ENCODE measurements around the gene GNAZ. TPM values are rescaled to one million over a fixed set of nuclear protein-coding genes. Genes with fewer than 3 reads are reported as not detected.

Gene GNAZ
- polyA plus RNA-seq, 2 of the 4 experiments (the other 2 are of a cell fraction) = 1.9 to 2.5 TPM

DNA sequence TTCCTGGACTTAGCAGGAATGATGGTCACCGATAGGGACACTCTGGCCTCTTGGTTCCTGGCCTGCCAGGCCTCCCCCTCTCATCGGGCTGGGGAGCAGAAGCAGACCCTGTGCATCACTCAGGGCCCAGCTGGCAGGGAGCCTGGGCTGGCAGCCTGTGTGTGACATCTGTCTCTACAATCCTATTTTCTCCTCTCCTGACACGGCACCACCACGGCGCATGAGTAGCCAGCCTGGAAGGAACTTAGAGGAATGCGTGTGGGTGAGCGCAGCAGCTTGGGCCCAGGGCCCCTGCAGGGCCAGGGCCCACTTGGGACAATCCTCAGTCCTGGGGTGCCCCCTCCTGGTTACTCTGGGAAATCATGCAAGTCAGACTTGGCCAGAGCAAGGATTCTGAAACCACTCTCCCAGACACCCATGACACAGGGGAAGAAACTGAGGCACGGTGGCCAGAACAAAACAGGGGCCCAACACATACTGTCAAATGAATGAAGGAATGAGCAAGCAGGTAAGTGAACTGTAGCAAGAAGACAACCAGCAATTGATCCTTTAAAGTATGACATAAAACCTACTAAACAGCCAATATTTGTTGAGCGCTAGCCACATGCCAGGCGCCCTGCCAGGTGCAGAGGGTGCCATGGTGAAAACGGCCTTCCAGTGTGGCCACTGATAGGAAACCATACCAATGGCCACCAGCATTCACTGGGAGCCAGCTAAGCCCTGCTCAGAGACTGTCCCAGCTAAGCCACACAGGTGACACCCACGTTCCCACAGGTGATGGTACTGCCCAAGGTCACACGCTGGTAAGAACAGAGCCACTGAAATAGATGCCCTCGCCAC lies 58.2 kb downstream of the GNAZ start:
- FAIRE-seq (no peak), DNase-seq (ENCODE audit: low read depth in 1 of 2, low spot score in 1 of 2) (peak; percentile 58), ATAC-seq (peak; percentile 75 to 93; a peak in 5 of 6 replicates)
- TF ChIP-seq, protein P1, sequence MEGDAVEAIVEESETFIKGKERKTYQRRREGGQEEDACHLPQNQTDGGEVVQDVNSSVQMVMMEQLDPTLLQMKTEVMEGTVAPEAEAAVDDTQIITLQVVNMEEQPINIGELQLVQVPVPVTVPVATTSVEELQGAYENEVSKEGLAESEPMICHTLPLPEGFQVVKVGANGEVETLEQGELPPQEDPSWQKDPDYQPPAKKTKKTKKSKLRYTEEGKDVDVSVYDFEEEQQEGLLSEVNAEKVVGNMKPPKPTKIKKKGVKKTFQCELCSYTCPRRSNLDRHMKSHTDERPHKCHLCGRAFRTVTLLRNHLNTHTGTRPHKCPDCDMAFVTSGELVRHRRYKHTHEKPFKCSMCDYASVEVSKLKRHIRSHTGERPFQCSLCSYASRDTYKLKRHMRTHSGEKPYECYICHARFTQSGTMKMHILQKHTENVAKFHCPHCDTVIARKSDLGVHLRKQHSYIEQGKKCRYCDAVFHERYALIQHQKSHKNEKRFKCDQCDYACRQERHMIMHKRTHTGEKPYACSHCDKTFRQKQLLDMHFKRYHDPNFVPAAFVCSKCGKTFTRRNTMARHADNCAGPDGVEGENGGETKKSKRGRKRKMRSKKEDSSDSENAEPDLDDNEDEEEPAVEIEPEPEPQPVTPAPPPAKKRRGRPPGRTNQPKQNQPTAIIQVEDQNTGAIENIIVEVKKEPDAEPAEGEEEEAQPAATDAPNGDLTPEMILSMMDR (IDR thresholded peaks at IDR 0.05) = peak; percentile 79
- TF ChIP-seq, protein P2, sequence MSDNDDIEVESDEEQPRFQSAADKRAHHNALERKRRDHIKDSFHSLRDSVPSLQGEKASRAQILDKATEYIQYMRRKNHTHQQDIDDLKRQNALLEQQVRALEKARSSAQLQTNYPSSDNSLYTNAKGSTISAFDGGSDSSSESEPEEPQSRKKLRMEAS (IDR thresholded peaks at IDR 0.05) = no peak
- TF ChIP-seq ZFP36 (IDR thresholded peaks at IDR 0.05; ENCODE audit: borderline replicate concordance, partially characterized antibody) = no peak
- TF ChIP-seq RFX5 (IDR thresholded peaks at IDR 0.05) = no peak
- peak; percentile 86 for TF ChIP-seq SMC3 (IDR thresholded peaks at IDR 0.05)
- TF ChIP-seq HOXA7 (CRISPR knock-in tag; IDR thresholded peaks at IDR 0.05) = no peak
- TF ChIP-seq FOXS1 (CRISPR knock-in tag; IDR thresholded peaks at IDR 0.05) = no peak
- TF ChIP-seq, protein P3, sequence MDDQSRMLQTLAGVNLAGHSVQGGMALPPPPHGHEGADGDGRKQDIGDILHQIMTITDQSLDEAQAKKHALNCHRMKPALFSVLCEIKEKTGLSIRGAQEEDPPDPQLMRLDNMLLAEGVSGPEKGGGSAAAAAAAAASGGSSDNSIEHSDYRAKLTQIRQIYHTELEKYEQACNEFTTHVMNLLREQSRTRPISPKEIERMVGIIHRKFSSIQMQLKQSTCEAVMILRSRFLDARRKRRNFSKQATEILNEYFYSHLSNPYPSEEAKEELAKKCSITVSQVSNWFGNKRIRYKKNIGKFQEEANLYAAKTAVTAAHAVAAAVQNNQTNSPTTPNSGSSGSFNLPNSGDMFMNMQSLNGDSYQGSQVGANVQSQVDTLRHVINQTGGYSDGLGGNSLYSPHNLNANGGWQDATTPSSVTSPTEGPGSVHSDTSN (IDR thresholded peaks at IDR 0.05) = no peak
- TF ChIP-seq RAD21 (conservative IDR thresholded peaks at IDR 0.05 in 1 of 2, IDR thresholded peaks at IDR 0.05 in 1 of 2) = peak; percentile 83 to 90
- no peak for TF ChIP-seq ZSCAN20 (CRISPR knock-in tag; IDR thresholded peaks at IDR 0.05)
- TF ChIP-seq CBX8 (IDR thresholded peaks at IDR 0.05) = no peak
- no peak overlapping the region for H3K27ac ChIP-seq
- ChIA-PET POLR2A (no interaction called here), CTCF (interaction anchor here (0.5 to 8.7 kb wide), 28 partner anchors 9 to 708 kb away, joined by 3 to 314 read pairs (median 4); partner anchors contain the start of gene RSPH14)
- no peaks in the 10 kb centered on the region for H3K9me3 ChIP-seq
- no peak overlapping the region for H3K4me2 ChIP-seq
- 38% methylated on average over 13 of the region's 14 CpGs for WGBS (ENCODE audit: missing lambda C conversion rate)
- H3K4me1 ChIP-seq = no peaks in the 10 kb centered on the region
- no peak overlapping the region for H3K4me3 ChIP-seq

DNA sequence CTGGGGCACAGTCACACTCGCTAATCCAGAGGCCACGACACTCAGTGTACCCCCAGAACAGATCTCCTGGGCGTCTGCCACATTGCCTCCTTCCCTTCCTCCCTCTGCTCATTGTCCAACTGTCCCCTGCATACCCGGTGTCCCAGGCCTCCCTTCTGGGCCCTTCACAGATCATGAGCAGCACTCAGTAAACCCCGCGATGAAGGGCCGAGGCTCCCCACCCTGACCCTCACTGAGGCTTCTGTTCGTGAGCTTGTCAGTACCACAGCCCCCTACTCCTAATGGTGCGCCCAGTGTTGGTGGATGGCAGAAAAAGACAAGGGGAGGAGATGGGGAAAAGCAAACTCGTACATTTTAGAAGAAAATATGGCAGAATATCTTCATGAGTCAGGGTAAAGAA lies 58.8 kb downstream of the GNAZ start:
- DNase-seq (ENCODE audit: low read depth in 1 of 2, low spot score in 1 of 2) = no peak
- ATAC-seq = no peak
- no peak overlapping the region for H3K4me3 ChIP-seq
- FAIRE-seq = no peak
- TF ChIP-seq ZNF302 (CRISPR knock-in tag; IDR thresholded peaks at IDR 0.05) = no peak
- no peak for TF ChIP-seq HDAC2 (IDR thresholded peaks at IDR 0.05)
- no peak for TF ChIP-seq PHF8 (IDR thresholded peaks at IDR 0.05; ENCODE audit: borderline replicate concordance, low read depth)
- TF ChIP-seq, protein P4, sequence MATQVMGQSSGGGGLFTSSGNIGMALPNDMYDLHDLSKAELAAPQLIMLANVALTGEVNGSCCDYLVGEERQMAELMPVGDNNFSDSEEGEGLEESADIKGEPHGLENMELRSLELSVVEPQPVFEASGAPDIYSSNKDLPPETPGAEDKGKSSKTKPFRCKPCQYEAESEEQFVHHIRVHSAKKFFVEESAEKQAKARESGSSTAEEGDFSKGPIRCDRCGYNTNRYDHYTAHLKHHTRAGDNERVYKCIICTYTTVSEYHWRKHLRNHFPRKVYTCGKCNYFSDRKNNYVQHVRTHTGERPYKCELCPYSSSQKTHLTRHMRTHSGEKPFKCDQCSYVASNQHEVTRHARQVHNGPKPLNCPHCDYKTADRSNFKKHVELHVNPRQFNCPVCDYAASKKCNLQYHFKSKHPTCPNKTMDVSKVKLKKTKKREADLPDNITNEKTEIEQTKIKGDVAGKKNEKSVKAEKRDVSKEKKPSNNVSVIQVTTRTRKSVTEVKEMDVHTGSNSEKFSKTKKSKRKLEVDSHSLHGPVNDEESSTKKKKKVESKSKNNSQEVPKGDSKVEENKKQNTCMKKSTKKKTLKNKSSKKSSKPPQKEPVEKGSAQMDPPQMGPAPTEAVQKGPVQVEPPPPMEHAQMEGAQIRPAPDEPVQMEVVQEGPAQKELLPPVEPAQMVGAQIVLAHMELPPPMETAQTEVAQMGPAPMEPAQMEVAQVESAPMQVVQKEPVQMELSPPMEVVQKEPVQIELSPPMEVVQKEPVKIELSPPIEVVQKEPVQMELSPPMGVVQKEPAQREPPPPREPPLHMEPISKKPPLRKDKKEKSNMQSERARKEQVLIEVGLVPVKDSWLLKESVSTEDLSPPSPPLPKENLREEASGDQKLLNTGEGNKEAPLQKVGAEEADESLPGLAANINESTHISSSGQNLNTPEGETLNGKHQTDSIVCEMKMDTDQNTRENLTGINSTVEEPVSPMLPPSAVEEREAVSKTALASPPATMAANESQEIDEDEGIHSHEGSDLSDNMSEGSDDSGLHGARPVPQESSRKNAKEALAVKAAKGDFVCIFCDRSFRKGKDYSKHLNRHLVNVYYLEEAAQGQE (IDR thresholded peaks at IDR 0.05) = no peak
- H3K4me1 ChIP-seq = no peaks in the 10 kb centered on the region
- no peak overlapping the region for H3K4me2 ChIP-seq
- H3K27ac ChIP-seq = no peak overlapping the region
- CTCF ChIA-PET = interaction anchor here (0.8 to 8.7 kb wide), 9 partner anchors 9 to 171 kb away, joined by 3 to 314 read pairs (median 3); partner anchors contain the start of gene RSPH14
- WGBS (ENCODE audit: missing lambda C conversion rate) = 52% methylated on average over 7 of the region's 10 CpGs
- H3K9me3 ChIP-seq = no peaks in the 10 kb centered on the region
- POLR2A ChIA-PET = no interaction called here

Measured in A549 (cell line).